Measurements from ENCODE around the gene PPIG. TPM values are rescaled to one million over a fixed set of nuclear protein-coding genes. Genes with fewer than 3 reads are reported as not detected.

PPIG gene
- total and polyA plus RNA-seq, 7 donors, result 25.7 to 54.0 (median 41.3) TPM

DNA sequence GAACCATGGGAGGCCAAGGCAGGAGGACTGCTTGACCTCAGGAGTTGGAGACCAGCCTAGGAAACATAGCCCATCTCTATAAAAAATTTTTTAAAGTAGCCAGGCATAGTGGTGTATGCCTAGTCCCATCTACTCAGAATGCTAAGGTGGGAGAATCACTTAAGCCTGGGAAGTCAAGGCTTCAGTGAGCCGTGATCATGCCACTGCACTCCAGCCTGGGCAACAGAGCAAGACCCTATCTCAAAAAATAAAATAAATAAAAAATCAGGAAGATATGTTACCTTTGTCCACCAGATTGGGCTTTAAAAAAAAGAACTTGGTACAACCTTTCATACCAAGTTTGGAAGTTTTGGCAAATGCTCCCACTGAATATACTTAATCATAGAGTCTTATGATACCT, 74.7 kb downstream of the PPIG start:
- intact Hi-C loops (cut with DNase I), result no loop called here
- Histone ChIP-seq H3K36me3 (no peaks in the 10 kb centered on the region), H3K4me3 (no peak overlapping the region), H3K9me3 (no peaks in the 10 kb centered on the region), H3K27me3 (peaks cover 0 to 8% (median 0%) of the 10 kb centered on the region in 3 donors), H3K27ac (no peak overlapping the region), H3K4me1 (no peaks in the 10 kb centered on the region)
- 97 to 100% methylated on average over 1 of the region's 1 CpG for WGBS, 2 donors
- DNase-seq, result no peak
- TF ChIP-seq CTCF (IDR thresholded peaks at IDR 0.05), result no peak
- no peak for TF ChIP-seq POLR2AphosphoS5 (IDR thresholded peaks at IDR 0.05)
- TF ChIP-seq POLR2A (IDR thresholded peaks at IDR 0.05), result no peak
- no peak for TF ChIP-seq EP300 (IDR thresholded peaks at IDR 0.05)

DNA sequence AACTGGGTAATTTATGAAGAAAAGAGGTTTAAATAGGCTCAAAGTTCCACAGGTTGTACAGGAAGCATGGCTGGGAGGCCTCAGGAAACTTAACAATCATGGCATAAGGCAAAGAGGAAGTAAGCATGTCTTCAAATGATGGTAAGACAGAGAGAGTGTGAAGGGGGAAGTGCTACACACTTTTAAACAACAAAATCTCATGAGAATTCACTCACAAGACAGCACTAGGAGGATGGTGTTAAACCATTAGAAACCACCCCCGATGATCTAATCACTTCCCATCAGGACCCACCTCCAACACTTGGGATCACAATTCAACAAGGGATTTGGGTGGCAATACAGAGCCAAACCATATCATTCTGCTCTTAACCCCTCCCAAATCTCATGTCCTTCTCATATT, 75.2 kb downstream of the PPIG start:
- H3K27me3 ChIP-seq, result peaks cover 0 to 8% (median 0%) of the 10 kb centered on the region in 3 donors
- no peaks in the 10 kb centered on the region for H3K36me3 ChIP-seq
- 40 to 89% methylated on average over 1 of the region's 1 CpG for WGBS, 2 donors
- TF ChIP-seq POLR2A (IDR thresholded peaks at IDR 0.05) (no peak), POLR2AphosphoS5 (IDR thresholded peaks at IDR 0.05) (no peak), CTCF (IDR thresholded peaks at IDR 0.05) (no peak), EP300 (IDR thresholded peaks at IDR 0.05) (no peak)
- no peak overlapping the region for H3K27ac ChIP-seq
- no peaks in the 10 kb centered on the region for H3K9me3 ChIP-seq
- H3K4me1 ChIP-seq, result no peaks in the 10 kb centered on the region
- DNase-seq, result no peak
- intact Hi-C loops (cut with DNase I), result no loop called here
- H3K4me3 ChIP-seq, result no peak overlapping the region

GRCh38 chr2:169661265-169661664, 77.1 kb downstream of the PPIG start:
- H3K4me3 ChIP-seq, result no peak overlapping the region
- 76 to 82% methylated on average over 3 of the region's 3 CpGs for WGBS, 2 donors
- H3K9me3 ChIP-seq, result no peaks in the 10 kb centered on the region
- no peak overlapping the region for H3K27ac ChIP-seq
- DNase-seq, result no peak
- peaks cover 0 to 3% (median 0%) of the 10 kb centered on the region in 3 donors for H3K27me3 ChIP-seq
- intact Hi-C loops (cut with DNase I), result no loop called here
- no peaks in the 10 kb centered on the region for H3K36me3 ChIP-seq
- TF ChIP-seq POLR2AphosphoS5 (IDR thresholded peaks at IDR 0.05) (no peak), CTCF (IDR thresholded peaks at IDR 0.05) (no peak), POLR2A (IDR thresholded peaks at IDR 0.05) (no peak), EP300 (IDR thresholded peaks at IDR 0.05) (no peak)
- H3K4me1 ChIP-seq, result no peaks in the 10 kb centered on the region

- WGBS, 2 donors, result 95 to 99% methylated on average over 1 of the region's 1 CpG
- Histone ChIP-seq H3K36me3 (no peaks in the 10 kb centered on the region), H3K9me3 (no peaks in the 10 kb centered on the region), H3K27me3 (no peaks in the 10 kb centered on the region), H3K27ac (no peak overlapping the region), H3K4me1 (no peaks in the 10 kb centered on the region), H3K4me3 (no peak overlapping the region)
- DNase-seq, result no peak
- no peak for TF ChIP-seq CTCF (IDR thresholded peaks at IDR 0.05)
- TF ChIP-seq POLR2A (IDR thresholded peaks at IDR 0.05), result no peak
- no peak for TF ChIP-seq POLR2AphosphoS5 (IDR thresholded peaks at IDR 0.05)
- TF ChIP-seq EP300 (IDR thresholded peaks at IDR 0.05), result no peak
- intact Hi-C loops (cut with DNase I), result no loop called here
Observed at GRCh38 chr2:169662744-169663143, 78.6 kb downstream of the PPIG start.

DNA sequence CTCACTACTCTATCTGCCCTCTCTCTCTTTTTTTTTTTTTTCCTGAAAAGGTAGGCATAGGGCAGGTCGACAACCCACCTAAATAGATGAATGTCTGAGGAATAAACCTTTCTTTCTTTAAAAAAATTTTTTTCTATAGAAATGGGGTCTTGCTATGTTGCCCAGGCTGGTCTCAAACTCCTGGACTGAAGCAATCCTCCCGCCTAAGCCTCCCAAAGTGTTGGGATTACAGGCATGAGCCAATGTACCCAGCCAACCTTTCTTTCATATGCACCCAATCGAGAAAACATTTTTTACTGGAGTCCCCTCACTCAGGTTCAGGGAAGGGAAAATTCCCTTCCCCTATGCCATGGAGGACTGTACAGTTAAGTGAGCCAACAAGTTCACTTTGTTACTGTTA, 79.1 kb downstream of the PPIG start:
- H3K36me3 ChIP-seq, result no peaks in the 10 kb centered on the region
- no peak for TF ChIP-seq EP300 (IDR thresholded peaks at IDR 0.05)
- no peak for TF ChIP-seq POLR2AphosphoS5 (IDR thresholded peaks at IDR 0.05)
- TF ChIP-seq POLR2A (IDR thresholded peaks at IDR 0.05), result no peak
- TF ChIP-seq CTCF (IDR thresholded peaks at IDR 0.05), result no peak
- H3K4me1 ChIP-seq, result no peaks in the 10 kb centered on the region
- DNase-seq, result no peak
- H3K27ac ChIP-seq, result no peak overlapping the region
- WGBS, 2 donors, result 92% methylated on average over 3 of the region's 3 CpGs
- no peaks in the 10 kb centered on the region for H3K27me3 ChIP-seq
- no peaks in the 10 kb centered on the region for H3K9me3 ChIP-seq
- intact Hi-C loops (cut with DNase I), result no loop called here
- H3K4me3 ChIP-seq, result no peak overlapping the region

Data from sigmoid colon (tissue), 7 donors.